SIG-M5 treated with dmso at 0.1 percent for 504 hours (cell line): ENCODE measurements around the gene ELMO2.

Experiments used
- DNase-seq: peaks from one replicate; lab custom pipeline; 2025; ENCODE audit not compliant: unreplicated experiment; lab: John Stamatoyannopoulos, UW

The ELMO2 gene

DNA sequence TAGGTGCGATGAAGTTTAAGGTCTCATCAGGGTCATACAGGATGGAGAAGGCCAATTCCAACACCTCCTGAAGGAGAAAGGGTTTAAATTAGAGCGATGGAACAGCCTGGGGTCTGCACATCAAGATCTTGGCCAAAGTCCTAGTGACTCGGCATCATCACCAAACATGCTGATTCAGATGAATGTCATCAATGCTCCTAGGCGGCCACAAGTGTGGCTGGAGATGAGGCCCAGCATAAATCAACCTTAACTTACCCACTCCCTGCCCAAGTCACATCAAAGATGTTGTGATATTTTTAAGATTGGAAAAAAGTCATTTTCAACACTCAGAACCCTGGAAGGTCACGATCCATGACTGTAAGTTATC is 37.5 kb downstream of the ELMO2 start:
- DNase-seq = no peak

DNA sequence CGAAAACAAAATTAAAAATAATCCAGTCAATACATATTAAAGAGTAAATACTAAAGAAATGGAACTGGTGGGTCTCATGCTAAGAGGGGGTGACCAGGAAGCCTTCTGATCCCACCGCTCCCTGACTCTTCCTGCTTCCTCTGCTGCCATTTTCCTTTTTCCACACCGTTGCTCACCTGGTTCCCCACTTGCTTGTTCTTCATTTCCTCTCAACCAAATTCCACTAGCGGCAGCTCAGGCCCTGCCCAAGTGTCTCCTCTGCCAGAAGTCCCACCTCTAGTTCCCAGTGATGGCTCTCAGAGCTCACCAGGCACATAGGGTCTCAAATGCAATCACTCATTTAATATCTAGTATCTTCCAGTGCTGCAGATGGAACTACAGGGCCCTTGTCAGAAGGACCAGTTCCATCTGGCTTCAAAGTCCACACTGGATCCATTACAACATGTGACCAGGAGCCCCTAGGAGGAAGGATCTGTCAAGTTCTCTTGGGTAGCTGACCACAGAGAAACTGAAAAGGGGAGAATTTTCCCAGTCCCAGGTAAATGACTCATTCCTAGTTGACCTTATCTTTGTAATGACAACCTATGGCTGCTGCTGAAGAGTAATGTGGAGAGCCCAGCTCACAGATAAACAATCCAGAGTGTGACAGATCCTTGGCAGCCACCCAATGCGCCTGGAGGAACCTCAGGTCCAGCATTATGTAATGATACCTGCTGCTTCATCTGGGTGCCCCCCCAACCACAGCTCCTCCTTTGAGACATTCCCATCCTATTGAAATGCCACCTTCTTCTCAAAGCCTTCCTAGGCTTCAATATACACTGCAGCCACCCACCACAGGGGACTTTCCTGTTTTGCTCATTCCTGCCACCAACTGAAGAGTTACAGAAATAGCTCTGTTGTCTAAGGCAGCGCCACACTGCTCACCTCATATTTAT is 38.2 kb downstream of the ELMO2 start:
- DNase-seq = peak; percentile 40

DNA sequence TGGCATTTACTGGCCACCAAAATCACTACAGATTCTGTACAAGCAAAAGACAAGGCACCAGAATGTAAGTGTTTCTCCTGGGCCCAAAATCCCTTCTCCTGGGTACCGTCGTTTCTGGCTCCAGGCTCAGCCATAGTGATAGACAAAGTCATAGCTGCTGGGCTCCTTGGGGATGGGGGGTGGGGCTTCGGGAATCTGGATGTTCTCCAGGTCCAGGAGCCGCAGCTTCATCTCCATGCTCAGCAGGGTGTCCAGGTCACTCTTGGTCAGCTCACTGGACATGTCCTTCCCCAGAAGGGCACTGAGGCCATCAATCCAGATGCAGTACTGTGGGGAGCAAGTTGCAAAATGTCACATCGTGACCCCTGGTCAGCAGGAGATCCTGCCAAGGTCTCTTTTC is 39.2 kb downstream of the ELMO2 start:
- no peak for DNase-seq

DNA sequence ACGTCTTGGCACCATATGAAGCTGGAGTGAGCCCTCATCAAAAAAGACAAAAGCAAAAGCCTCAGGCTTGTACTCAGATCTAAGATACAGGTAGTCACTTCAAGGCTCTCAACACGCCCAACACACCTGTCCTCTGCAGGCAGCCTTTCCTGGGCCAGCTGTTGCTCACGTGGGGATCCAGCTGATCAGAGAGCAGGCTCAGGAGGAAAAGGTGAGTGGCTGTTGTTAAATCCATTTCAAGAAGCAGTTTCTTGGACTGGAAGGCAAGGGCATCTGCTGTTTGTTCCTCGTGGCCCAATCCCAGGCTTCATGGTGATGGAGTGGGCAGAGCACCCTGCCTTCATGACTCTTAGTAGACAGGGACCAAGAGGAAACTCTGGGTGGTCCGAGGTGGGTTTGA is 39.6 kb downstream of the ELMO2 start:
- no peak for DNase-seq

DNA sequence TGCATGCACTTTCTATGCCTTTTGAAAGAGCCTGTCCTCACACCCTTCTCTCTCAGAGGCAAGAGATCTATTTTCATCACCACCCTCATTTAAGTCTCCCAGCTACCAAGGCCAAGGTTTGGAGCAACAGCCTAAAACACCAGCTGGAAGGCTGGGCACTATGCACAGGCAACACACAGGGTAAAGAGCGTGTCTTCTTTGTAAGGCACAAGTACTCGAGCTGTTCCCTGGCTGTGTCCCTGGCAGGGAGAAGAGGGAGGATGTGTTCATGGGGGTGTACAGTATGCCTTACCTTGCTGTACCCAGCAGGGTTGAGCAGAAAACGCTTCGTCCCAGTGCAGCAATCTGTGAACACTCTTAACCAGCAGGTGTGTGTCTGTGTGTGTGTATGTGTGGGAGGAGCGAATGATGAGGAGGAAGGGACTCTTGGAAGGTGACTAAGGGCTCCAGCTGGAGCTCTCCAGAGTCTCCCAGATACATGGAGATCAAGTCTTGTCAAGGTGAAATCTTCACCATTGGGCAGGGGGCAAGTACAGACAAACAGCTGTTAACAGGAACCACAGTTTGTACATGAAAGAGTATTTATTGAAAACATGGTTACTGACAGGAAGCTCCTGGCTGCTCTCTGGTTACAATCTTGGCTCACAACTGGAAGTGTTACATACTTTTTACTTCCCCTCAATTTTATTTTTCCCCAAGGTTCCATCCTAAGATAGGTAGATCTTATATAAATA is 40.8 kb downstream of the ELMO2 start:
- DNase-seq = no peak

DNA sequence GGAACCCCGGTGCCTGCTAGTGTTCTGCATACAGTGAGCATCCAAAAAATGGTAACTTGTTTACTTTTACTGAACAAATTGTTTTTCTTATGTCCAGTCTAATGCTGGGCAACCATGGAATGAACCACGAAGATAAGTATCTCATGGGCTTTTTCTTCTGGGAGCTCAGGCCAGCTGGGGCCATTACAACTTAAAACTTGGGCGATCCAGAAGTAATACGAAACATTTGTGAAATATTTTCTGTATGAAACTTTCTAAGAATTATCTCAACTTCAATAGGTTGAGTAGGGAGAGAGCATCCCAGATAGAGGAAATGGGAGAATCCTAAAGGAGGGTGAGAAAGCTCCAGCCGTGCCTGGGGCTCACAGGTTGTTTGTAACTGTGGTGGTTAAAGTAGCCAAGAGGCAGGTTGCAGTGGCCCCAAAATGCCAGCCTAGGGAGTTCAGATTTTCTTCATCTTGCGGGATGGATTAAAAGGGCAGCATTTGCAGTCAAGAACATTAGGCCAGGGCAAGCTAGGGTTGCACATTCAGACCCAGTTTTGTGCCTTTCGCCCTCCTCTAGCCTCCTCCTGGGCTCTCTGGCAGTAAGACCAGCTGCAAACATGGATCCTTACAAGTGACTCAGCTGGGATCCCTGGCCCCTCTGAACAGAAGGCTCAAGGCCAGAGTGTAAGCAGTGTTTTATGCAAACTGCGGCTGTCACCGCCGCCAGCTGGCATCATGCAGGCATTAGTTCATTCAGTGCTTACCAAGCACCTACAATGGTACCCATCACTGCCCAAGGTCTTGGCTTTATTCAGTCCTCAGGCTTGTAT is 41.5 kb downstream of the ELMO2 start:
- DNase-seq = no peak

DNA sequence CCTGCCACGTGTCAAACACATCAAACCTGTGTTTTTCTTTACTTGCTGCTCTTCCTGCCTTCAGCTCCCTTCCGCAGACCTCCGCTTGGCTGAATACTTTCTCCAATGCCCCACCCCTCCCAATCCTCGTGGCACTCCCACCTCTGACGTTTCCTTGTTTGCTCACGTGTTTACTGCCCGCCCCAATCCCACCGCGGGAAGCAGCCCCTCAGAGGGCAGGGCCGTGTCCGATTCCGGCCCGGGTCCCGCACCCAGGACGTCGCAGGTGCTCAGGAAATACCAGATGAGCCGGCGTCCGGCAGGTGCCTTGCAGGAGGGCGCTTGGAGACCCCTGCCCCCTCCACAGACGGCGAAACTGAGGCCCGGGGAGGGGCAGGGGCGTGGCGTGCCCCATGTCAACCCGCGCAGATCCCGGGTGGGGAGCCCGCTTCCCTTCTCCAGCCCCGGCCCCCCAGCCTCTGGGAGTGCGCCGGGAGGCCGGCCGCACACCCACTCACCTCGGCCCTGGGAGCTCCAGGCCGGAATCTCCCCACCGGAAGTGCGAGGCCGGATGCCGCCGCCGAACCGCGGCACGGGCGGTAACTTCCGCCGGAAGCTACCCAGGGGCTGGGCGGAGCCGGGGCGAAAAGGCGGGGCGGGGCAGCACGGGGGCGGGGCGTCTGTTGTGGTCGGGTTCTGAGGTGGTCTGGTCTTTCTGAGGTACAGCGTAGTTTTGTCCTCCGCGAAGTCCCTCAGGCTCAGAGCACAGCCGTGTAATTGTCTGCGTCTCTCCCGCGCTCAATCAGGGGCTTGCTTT is 42.3 kb downstream of the ELMO2 start:
- peak; percentile 90 for DNase-seq

DNA sequence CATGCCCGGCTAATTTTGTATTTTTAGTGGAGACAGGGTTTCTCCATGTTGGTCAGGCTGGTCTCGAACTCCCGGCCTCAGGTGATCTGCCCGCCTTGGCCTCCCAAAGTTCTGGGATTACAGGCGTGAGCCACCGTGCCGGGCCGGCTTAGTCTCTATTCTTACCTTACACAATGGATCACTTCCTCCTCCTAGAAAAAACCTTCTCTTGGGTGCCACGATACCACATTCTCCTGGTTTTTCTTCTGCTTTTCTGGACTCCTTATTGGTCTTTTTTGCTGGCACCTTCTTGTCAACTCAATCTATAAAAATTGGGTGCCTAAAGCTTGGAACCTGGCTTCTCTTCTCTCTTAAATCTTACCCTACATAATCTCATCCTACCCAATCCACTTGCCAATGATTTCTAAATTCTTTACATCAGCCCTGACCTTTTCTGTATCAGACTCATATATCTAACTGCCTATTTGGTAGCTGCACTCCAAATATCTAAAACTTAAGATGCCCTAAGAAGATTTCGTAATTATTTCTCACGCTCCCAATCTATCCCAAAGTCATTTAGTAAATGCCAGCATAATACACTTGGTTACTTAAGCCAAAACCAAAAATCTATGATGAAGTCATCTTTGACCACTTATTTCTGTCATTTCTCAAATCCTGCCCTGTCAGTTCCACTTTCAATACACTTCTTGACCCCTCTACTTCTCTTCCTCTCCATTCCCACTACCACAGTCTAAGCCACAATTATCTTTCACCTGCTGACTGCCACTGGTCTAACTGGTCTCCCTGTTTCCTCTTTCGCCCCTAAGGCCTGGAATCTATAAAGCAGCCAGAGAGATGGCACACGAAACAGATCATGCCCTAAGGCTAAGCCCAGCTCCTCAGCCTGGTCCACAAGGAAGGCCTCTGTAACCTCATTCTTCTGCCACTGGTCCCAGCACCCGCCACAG is 43.2 kb downstream of the ELMO2 start:
- peak; percentile 88 for DNase-seq

DNA sequence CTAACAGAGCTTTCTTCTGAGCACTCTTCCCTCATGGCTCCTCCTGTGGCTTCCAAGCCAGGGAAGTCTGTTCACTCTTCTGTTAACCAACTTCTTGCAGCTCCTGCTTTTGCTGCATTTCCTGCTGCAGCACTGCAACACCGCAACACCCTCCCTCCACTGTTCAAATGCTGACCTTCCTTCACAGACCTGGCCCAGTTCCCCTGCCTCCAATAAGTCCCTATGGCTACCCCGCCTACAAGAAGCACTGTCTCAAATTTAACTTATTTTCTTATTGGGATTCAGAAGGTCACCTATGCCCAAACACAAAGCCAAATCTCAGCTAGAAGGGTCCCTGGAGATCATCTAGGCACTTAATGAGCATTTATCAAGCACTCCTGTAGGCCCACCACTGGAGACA is 44.6 kb downstream of the ELMO2 start:
- DNase-seq = no peak

DNA sequence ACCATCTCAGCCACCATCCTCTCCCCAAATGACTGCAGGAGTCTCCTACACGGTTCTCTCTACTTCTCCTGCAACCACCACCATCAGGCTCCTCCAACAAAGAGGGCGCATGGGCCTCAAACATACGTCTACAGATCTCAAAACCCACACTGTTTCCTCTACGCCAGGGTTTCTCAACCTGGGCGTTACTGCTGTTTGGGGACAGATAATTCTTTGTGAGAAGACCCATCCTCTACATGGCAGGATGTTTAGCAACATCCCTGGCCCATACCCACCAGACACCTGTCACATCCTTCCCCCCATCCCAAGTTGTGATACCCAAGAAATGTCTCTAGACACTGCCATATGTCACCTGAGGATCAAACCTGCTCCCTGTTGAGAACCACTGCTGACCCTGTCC is 45.0 kb downstream of the ELMO2 start:
- peak; percentile 17 for DNase-seq

DNA sequence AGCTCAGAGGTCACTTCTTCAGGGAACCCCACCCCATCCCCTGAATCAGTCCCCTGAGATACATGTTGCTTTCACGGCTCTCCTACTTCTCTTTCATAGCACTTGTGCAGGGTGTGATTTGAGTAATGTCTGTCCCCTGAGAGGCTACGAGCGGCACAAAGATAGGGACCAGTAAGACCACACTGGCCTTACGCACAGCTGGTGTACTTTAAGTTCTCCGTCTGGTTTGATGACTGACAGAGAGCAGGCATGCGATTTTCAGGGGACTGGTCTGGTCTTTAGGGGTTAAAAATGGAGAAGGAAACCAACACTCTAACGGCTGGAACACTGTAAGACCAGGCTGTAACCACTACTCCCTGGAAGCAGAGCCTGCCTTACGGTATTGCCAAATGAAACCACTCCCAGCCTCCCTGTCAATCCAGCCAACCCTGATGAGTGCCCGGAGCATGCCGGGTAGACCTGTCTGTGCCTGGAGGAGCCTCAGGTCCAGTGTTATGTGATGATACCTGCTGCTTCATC is 47.1 kb downstream of the ELMO2 start:
- peak; percentile 49 for DNase-seq

DNA sequence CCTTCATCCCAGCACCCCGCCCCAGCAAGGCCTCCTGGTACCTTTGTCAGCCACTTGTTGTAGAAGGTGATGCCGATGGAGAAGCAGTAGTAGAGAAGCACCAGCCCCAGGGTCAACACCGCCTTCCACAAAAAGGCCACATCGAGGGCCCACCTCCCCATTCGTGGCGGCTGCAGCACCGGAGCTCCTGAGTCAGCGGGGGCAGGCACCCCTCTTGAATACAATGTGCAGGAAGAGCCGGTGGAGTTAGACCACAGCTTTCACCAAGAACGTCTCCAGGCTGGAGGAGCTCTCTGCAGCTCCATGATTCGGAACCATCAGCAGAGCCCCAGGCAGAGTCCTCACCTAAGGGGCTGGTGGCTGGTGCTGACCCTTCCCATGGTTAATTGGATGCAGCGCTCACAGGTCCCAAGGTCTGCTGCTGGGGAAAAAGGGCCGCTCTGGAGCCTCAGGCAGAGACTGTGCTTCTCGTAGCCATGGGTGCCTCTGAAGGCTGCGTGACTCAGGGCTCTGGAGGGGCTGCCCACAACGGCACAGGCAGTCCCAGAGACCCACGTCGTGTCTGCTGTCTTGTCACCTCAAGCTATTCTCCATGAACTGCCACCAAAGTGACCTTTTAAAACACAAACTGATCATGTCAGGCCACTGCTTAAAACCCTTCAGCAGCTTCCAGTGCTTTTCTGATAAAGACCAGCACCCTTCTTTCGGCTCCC is 47.9 kb downstream of the ELMO2 start:
- DNase-seq = no peak

DNA sequence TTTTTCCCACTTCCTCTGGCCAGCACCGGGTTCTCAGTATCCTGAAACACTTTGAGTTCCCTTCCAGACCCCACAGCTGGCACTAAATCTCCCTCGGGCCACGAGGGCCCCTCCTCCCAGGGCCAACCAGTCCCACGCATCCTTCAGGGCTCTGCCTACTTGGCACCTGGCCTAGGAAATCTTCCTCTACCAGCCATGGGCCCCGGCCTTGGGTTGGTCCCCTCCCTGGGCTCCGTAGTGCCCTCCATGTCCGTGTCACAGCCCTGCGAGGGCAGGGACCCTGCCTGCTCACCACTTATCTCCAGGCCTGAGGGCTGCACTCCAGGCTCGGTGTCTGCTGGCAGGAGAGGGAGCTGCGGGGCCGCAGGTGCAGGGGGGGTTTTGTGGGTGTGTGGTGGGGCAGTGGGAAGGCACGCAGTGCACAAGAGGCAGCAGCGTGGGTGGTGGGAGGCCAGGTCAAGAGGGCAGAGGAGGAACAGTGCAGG is 49.3 kb downstream of the ELMO2 start:
- DNase-seq = no peak

DNA sequence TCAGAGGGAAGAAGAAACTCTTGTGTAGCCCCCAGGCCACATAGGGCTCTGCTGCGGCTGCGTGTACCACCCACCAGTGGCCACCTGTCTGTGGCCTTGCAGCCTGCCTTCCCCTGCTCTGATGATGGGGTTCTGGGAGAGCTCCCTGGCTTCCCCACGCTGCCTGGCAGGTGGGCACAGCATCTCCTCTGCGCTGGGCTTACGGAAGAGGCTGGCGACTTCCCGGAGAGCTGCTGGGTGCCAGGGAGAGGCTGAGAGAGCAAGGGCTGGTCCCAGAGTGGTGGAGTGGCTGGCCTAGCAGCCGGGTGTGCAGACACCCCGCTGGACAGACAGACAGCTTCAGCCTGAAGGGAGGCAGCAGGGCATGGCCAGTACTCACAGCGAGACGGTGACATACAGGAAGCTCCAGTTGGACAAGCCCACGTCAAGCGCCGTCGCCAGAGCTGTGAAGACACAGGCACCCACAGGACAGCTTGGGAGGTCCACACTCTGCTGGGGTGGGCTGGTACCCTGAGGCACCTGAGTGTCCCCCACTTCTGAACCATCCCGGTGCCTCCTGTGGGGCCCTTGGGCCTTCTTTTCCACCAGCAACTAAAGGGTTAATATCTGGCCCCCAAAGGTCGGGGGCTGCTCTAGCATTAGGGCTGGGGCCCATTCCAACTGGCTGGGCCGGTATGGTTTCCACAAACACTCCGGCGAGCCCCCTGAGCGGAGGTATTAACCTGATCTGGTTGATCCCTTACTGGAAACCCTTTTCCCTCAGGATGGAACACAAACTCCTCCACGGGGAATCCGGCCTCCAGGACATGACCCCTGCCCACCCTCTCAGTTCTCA is 50.0 kb downstream of the ELMO2 start:
- no peak for DNase-seq

DNA sequence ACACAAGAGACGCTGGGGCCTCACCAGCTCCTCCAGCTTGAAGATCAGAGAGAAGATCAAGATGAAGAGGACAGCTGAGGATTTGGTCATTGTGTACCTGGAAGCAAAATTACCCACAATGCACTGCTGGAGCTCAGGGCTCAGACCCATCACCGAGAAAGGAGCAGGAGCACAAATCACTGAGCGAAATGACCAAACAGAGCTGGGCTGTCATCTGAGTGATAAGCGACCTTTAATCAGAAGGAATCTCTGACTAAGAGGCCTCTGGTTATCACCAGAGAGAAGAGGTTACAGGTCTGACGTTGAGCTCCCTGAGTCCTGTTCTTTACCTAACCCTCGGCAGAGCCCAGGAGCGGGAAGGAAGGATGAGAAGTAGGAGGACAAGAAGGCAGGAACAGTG is 50.6 kb downstream of the ELMO2 start:
- no peak for DNase-seq

DNA sequence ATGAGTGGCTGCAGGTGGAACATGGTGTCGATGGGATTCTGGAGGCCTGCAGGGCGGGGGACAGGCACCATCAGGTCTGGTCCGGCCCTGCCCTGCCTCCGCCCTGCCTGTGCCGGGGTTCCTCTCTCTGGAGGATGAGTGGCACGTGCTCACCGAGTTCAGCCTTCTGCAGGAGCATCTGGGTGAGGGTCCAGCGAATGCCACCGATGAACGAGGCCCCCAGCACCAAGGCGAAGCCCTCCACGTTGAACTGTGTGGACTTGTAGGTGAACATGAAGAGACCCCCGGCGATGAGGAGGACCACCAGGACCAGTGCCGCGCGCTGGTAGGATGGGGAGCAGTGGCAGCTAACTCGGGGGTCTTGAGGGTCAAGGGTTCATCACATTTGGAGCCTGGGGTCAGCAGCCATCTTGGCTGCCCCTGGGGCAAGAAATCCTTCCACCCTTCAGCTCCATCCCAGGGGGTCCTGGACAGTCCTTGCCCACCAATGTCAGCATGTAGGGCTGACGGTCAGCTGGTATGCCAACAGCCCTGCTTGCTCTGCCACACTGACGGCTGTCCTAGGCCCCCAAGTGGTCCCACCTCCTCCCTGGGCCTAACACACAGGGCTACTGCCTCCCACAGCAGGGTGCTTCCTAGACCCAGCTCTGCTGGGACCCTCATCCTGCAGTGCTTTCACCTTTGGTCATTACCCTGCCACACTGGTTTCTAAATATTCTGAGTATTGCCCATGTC is 51.3 kb downstream of the ELMO2 start:
- DNase-seq = no peak

DNA sequence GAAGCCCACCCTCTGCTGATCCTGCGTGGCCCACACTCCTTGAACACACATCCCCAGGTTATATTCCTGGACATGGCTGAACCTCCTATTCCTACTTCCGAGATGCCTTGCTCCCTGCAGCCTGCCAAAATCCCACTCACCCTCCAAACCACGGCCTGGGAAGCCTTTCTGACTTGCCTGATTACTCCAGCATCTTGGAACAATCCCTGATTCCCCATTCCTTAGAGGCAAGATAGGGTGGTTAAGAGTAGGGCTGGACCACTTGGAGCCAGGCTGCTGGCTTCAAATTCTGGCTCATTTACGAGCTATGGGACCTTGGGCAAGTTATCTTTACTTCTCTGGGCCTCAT is 52.2 kb downstream of the ELMO2 start:
- DNase-seq = no peak
